IPS DF 6.9 (cell line): ENCODE measurements around the gene SELENON.

Experiments used
- DNase-seq: peaks from one replicate; pipeline ENCODE4 v3.0.0-alpha.2; 2013; ENCODE audit warnings: low read depth, low spot score
- H3K27ac ChIP-seq: one replicate; pipeline ENCODE4 v1.5.1; 2013; ENCODE audit warnings: low read length, control low read depth
- H3K27me3 ChIP-seq: 2 replicates; pipeline ENCODE4 v1.6.1; 2013; ENCODE audit warnings: mild to moderate bottlenecking, low read length; ENCODE audit not compliant: control insufficient read depth, insufficient read depth
- H3K36me3 ChIP-seq: 2 replicates; pipeline ENCODE4 v1.6.1; 2013; ENCODE audit warnings: low read length; ENCODE audit not compliant: control insufficient read depth, insufficient read depth
- H3K4me1 ChIP-seq: 2 replicates; pipeline ENCODE4 v1.6.1; 2013; ENCODE audit warnings: low read length; ENCODE audit not compliant: control insufficient read depth, insufficient read depth
- H3K4me3 ChIP-seq: 2 replicates; pipeline ENCODE4 v1.5.1; 2013; ENCODE audit warnings: mild to moderate bottlenecking, low read length
- H3K9me3 ChIP-seq: 2 replicates; pipeline ENCODE4 v1.6.1; 2013; ENCODE audit warnings: low read length, inconsistent platforms; ENCODE audit not compliant: control insufficient read depth, insufficient read depth
- WGBS: extraction: QIAGEN DNeasy Blood & Tissue Kit; methylation state at CpG from one replicate; pipeline ENCODE4 v1.1.7; 2013; ENCODE audit warnings: mixed read lengths, missing lambda C conversion rate; ENCODE audit not compliant: insufficient read length, insufficient coverage; 5-methylcytosine and 5-hydroxymethylcytosine counted together

The SELENON gene

DNA sequence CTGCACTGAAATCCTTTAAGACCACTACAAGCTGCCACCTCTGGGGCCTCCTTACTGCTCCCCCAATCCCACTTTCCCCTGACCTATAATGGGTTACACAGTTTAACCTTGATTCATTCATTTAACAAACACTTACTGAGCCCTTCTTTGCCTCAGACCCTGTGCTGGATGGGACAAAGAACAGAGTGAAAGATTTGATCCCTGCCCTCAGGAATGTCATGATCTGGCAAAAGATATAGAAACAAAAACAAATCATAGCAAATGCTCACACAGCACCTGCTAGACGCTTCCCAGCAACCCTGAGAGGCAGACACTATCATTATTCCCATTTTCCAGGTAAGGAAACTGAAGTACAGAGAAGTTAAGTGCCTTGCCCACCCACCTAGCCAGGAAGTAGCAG lies 66.3 kb downstream of the SELENON start:
- no peak overlapping the region for H3K27ac ChIP-seq
- peaks cover 2% of the 10 kb centered on the region; the same call in 1 of the 2 replicates for H3K4me1 ChIP-seq
- WGBS, result no CpG with 5 or more reads among the region's 1 CpG
- H3K9me3 ChIP-seq, result no peaks in the 10 kb centered on the region
- no peaks in the 10 kb centered on the region for H3K36me3 ChIP-seq
- H3K27me3 ChIP-seq, result no peaks in the 10 kb centered on the region
- DNase-seq, result no peak
- H3K4me3 ChIP-seq, result no peak overlapping the region

DNA sequence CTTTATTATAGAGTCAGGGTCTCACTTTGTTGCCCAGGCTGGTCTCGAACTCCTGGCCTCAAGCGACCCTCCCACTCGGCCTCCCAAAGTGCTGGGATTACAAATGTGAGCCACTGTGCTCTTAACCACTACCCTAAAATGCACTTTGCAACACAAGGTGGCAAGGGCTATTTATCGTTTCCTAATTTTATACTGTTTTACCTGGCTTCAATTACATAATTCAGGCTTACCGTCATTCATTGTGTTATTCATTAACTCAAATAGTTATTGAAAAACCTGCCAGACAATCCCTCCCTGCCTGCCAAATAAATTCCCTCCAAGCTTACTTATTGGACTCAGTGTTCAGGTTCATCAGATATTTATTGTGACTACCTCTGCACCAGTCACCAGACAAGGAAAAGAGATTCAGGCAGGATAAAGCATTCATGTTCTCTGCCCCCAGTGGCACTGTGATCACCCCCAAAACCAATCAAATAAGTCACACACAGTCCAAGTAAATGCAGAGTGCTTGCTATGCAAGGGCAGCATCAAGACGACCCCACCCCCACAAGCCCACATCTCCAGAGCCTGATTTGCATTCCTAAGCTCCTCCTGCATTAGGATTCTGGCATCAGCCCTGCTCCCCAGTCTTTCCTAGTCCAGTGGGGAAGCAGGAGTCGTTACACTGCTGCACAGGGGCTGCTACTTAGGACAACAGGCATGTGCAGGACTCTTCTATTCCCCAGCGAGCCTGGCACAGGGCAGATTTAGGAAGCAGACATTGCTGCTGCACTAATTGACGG lies 67.4 kb downstream of the SELENON start:
- no peak for DNase-seq
- no peaks in the 10 kb centered on the region for H3K9me3 ChIP-seq
- no peaks in the 10 kb centered on the region for H3K36me3 ChIP-seq
- H3K4me3 ChIP-seq, result no peak overlapping the region
- H3K27me3 ChIP-seq, result no peaks in the 10 kb centered on the region
- H3K27ac ChIP-seq, result no peak overlapping the region
- WGBS, result no CpG with 5 or more reads among the region's 9 CpGs
- peaks cover 2% of the 10 kb centered on the region; the same call in 1 of the 2 replicates for H3K4me1 ChIP-seq
